ENCODE data around the gene DYRK3.

DYRK3 gene

DNA sequence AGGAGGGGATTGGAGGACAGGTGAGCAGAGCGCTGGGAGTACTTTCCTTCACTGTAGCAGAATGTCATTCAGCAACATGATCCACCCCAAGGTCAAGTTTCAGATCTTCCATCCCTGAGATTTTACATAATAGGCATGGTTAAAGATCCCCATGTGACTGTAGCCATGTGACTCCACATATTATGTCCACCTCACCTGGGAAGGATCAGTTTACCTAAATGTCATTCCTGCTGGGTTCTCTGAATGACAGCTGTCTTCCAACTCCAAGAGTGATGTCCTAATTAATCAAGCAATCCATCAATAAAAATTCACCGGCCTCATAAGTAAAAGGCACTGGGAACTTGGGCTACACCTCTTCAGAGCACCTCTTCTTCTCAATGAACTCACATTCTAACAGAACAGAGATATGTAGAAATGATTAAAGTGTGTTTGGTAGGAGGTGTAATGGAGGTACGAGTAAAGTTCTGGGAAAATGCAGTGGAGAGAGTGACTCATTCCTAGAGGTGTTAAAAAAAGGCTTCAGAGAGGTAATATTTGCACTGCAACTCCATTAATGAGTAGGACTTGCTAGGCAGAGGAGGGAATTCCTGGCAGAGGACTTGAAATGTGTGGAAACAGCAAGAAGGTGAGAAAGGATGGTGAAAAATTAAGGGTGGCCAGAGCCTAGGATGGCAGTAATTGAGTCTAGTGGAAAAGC lies 27.2 kb downstream of the DYRK3 start:
- DNase-seq = no peak

DNA sequence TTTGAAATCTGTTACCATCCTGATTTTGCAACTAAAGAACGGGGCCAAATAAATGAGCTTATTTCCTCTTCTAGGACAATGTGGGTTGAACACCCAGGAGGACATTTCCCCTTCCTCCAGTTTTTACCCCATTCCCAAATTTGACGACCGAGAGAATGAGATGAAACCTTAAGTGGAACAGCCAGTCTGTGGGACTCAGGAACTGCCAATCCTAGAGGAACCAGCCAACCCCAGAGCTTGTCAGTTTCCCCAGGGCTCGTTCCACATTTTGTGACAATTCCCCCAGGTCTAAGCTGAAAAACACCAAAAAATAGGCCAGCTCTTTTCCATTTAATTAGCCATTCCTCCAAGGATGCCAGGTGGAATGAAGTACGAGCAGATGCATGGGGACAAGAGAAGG lies 28.0 kb downstream of the DYRK3 start:
- no peak for DNase-seq

DNA sequence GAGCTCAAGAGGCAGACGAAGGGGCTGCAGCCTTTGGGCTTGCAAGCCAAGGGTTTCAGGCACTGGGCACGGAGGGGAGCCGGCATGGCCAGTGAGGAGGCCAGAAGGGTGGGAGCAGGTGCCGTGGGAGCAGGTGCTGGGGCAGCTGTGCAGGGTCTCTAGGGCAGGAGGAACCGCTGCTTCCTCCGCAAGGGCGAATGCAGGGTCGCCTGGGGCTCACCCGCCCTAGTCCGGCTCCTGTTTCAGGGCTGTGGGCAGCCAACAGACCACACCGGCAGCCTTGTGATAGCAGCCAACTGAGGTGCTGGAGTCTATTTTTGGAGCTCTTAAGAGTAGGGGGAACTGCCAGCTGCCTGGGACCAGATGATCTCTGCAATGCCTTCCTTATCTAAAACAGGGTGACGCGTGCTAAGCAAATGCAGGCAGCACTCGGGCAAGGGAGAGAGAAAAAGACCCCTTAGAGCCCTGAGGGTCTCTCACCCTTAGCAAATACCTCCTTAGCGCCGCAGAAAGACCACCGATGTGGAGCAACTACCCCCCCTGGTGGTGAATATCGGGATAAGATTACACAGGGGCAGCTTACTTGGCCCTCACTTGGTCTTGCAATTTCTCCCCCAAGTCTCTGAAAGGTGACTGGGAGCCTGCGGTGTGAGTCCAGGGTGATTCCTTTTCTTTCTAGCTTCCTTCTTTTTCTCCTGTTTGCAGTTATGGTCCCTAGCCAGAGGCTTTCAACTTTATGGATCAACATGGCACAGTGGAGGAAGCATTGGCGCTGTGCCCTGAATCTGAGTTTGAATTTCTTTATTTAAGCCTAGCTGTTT lies 28.7 kb downstream of the DYRK3 start:
- DNase-seq = peak; percentile 35

DNA sequence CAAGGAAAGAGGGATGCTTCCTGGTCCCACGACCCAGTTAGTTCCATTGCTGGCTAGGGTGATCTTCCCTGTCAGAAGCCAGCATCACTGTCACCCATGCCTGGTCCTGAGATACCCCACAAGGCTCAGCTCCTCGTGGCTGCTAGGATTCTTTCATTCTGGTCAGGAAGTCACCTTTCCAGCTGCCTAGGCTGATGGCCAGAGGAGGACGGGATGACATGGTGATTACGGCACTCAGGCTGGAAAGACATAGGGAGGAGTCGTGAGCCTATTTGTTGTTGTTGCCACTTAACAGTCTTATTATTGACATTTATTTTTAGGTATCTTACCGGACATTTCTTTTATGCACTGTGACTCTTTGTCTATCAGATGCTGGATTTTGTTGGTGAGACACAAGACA lies 29.4 kb downstream of the DYRK3 start:
- DNase-seq = no peak

DNA sequence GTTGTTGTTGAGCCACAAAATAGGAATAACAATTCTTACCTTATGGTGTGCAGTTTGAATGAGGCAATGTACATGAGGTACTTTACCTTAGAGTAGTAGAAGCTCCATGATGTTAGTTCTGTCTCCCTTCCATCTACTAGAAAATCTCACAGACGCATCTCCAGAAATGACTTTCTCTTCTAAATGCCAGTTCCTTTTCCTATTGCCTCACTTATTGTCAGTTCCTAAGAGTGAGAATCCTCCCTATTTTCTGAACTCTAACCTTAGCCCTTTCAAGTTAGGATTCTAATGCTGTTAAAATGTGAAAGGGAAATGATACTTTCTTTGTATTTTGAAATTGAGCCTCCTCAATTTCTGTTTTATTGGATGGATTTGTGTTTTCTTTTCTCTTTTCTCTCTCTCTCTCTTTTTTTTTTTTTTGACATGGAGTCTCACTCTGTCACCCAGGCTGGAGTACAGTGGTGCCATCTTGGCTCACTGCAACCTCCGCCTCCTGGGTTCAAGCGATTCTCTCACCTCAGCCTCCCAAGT lies 30.8 kb downstream of the DYRK3 start:
- DNase-seq = no peak

DNA sequence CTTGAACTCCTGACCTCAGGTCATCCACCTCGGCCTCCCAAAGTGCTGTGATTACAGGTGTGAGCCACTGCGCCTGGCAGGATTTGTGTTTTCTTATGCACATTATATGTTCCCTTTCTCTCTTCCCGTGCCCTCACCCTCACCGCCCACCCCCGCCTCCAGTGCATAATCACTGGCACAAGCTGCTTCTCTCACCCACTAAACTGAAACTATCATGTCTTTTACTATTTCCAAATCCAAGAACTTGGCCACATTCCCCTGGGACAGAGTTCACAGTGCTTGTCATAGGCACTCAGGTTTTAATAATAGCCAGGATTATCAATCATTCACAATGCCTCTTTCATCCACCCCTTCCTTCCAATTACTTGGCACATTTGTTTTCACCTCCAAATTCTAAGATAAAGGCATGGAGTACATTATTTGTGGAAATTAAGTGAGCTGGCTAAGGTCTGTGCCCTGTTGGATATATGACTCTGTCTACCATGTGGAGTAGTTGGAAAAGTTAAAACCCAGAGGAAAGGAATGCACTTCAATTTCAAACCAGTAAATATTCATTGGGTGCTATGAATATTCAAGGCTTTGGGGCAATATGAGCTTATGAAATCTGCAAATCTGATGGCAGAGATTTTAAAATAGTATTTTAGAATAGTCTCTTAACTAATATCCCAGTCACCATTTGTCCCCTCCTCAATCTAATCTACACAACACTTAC lies 31.8 kb downstream of the DYRK3 start:
- no peak for DNase-seq

DNA sequence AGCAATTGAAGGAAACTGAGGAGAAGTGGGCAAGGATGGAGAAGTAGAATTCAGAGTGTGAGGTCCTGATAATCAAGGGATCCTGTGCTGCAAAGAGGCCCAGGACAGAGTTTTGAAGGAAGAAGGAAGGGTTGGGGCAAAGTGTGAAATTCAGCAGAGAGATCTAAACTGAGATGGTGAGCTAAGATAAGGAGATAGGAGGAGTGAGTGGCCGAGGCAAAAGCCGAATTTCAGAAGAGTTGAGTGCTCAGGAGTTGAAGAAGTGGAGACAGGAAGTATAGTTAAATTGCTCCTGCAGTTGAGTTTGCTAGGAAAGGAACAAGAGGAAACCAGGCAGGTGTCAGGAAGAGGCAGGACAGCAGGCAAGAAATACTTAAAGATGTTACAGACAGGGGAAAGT lies 33.0 kb downstream of the DYRK3 start:
- DNase-seq = no peak

DNA sequence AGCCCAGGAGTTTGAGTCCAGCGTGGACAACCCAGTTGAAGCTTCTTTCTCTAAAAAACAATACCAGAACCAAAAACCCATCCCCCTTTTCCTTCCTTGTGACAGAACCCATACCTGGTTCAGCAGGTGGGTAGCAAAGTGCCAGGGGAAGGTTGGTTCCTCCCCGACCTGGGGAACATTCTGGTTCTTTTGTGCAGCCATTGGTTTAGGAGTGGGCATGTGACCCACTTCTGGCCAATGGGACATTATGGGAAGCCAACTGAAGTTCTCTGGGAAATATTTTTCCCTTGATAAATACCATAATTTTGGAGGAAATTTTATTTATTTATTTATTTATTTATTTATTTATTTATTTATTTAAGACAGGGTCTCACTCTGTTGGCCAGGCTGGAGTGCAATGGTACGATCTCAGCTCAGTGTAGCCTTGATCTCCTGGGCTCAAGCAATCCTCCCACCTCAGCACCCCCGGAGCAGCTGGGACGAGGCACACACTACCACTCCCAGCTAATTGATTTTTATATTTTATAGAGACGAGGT lies 33.6 kb downstream of the DYRK3 start:
- DNase-seq = no peak

DNA sequence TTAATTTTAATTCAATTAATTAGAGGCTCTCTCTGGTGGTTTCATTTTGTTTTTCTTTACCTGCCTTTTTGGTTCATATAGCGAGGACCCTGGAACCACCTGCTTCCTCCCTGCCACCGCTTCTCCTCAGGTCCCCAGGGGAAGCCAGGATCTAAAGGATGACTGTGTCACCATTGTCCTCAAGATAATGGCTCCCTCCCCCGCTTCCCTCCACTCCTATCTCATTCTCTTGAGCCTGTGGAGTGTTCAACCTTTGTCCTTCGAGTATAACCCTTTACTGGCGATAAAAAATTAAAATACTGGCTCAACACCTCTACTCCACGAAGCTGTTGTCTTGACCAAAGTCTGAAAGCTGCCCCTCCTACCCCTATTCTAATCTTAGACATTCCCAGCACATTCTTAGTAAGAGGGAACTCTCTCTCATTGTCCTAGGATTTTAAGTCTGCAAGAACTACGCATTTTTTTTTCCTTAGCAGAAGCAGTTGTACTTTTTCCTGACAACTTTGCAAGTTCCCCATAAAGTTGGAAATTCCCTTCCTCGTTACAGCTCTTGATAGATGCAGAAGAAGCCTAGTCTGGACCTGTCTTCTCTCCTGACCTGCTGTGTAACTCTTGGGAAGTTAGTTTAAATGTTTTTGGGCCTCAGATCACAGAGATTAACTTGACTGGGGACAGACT lies 36.8 kb downstream of the DYRK3 start:
- DNase-seq = no peak

DNA sequence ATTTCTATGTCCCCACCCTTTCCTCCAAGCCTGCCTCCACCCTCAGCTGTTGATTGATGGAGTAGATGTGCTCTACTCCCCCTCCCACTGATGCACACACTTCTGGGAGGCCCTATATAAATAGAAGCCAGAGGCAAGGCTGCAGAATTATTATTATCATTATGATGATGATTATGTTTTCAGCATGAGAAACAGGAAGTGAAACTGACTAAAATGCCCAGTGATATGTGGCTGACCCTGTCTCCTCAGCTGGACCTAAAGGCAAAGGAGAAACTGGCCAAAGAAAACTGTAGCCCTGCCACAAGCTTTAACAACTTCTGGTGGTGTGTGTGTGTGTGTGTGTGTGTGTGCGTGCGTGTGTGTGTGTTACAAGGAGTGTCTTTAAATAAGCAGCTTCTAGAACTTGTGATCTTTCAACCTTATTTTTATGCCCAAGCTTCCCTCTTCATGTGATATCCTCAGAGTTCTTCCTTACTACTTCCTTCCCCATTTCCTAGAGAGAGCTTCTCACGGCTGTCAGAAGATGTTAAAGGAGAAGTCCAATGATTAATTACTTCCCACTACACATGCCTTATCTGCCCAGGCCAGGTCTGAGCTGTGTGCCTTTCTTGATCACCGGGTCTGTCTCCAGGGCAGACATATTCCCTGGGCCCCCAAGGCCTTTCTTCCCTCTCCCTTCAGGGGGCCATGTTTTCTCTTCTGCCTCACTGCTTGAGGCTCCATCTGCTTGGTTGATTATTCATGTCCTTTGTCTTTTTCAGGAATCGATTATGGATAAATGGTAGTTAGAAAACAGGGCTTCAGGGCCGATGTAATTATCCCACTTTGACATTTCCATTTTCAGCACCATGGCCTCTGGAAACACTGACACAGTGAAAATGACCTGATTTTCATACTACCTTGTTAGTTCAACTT lies 37.8 kb downstream of the DYRK3 start:
- no peak for DNase-seq

DNA sequence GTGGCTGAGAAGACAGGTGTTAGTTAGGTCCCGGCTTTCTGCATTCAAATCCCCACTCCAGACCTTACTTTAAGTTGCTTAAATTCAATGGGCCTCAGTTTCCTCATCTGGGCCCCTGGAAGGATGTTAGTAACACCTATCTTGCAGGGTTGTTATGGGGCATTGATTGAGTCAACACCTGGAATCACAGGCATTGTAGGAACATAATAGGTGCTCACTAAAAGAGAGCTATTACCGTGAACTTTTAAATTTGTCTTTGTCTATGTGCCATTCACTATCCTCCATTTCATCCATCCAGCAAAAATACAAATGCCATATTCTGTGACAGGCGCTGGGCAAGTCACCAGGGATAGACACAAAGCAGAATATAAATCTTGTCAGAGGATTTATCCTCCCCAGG lies 38.9 kb downstream of the DYRK3 start:
- DNase-seq = no peak

DNA sequence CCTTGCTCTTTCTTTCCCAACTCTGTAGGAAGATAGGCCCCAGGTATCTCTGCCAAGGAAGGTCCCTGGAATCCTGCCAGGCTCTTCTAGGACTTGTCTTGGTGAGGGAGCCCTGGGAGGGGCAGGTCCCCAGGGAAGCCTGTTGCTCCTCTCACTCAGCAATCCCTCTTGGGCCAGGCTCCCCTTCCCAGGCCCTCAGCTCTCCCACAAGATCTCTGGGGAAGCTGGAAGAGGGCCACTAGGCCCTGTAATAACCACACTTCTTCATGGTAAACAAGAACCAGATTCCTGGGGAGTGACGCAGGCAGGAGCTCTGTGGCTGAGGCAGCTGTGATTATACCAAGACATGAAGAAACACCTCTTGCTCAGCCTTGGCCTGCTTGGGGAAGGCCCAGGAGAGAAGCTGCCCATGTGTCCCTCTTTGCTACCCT lies 39.4 kb downstream of the DYRK3 start:
- DNase-seq = peak; percentile 89

DNA sequence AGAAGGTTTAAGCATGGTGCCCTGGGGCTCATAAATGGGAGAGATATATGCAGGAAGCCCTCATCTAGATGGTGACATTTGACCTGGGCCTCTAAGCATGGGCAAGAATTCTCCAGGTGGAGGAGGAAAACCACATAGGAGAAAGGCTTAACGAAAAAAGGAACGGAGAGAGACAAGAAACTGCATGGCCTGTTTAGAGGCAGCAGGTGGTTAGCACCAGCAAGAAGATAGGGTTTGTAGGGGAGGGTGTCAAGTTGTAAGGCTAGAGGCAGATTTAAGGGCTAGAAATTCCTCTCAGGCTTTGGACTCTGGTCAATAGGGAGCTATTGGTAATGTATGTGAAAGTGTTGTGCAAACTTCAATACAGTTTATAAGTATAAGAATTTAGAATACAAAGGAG lies 41.2 kb downstream of the DYRK3 start:
- no peak for DNase-seq

DNA sequence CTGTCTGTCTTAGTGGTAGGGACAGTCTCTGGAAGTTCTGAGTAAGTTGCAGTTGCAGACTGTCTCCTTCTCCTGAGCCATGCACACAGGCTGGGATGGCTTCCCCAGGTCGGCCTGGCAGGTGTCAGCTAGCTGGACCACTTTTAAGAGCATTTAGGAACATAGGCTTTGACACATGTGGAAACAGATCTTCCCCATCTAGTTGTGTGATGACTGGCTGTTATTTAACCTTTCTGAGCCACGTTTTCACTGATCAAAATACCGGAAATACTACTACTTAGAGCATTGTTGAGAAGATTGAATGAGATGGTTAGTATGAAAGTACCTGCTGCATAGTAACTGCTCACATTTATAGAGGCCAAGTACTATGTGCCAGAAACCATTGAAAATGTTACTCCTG lies 43.2 kb downstream of the DYRK3 start:
- no peak for DNase-seq

DNA sequence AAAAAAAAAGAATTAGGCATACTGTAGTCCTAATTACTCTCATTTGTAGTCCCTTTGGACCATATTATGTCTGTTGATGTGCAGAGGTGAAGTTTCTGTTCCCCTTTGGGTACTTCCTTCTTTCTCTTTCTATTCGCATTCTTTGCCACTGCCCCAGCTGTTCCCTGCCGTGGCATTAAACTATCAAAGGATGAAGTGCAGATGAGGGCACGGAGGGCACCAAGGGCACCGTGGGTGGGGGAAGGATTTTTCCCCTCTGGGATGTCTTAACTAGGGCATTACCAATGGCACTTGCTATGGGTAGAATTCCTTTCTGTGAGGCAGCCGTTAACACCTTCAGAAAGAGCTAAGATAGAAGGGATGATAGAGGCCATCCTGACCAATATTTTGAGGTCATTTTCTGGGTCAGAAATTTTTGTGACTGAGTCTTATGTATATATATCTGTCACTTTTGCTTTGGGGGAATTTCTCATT lies 44.4 kb downstream of the DYRK3 start:
- no peak for DNase-seq

DNA sequence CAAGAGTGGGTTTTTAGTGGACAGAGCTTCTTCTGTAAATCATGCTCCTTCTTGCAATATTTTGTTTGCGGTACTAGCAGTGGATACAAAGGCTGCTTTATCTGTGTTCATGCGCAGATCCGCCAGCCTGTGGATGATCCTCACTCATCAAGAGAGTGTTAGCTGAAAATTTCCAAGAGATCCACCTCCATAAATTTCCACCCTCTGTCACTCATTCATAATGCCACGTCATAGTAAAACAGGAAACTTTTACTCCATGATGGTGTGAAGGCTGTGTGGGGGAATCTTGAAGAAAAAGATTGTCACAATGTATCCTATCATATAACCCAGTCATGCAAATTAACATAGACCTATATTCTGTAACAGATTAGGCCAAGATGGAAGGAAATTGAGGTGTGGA lies 44.9 kb downstream of the DYRK3 start:
- no peak for DNase-seq

DNA sequence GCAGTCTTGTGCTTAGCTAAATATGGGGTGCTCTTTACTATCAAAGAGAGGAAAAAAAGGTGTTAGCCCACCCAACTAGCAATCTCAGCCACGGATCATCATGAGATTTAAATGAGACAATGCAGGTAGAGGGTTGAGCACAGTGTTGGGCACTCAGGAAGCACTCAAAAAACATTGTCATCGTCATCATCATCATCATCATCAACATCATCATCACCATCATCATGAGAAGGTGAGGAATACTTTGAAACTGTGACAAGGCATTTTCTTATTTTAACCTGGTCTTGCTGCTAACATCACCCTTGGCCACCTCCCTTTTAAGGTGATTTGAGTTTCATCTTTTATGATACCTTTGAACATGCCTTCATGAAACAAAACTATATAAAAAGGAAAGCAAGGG lies 46.0 kb downstream of the DYRK3 start:
- no peak for DNase-seq

DNA sequence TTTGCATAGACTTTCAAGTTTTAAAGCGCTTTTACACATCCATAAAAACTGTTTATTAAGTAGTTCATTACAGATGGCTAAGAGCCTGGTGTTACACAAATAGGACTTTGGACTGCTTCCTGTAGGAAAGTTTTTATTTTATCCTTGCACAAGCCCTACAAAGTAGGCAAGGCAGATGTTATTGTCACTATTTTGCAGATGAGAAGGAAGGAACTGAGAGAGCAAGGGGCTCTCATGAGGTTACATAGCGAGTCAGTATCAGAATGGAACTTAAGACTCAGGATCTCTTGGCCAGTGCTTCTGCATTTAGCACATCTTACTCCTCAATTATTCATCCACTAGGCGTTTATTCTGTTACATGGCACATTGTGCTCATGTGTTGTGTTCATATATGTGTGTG lies 46.8 kb downstream of the DYRK3 start:
- no peak for DNase-seq

DNA sequence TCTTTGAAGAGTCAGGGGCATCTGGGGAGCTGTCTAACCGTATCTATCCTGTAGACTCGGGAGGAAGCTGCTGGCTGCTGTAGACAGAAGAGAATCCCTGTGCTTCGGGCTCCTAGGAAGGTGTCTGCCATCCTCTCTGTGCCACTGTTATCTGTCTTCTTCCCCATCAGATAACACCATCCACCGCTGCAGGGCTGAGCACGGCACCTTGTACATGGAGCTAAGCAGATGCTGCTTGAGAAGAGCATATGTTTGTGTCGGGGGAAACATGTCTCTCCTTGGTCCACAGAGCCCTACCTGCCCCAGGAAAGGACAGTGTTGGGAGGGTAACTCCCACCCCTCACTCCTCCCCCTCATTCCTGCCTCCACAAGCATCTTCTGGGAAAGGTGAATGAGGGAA lies 48.0 kb downstream of the DYRK3 start:
- DNase-seq = no peak

DNA sequence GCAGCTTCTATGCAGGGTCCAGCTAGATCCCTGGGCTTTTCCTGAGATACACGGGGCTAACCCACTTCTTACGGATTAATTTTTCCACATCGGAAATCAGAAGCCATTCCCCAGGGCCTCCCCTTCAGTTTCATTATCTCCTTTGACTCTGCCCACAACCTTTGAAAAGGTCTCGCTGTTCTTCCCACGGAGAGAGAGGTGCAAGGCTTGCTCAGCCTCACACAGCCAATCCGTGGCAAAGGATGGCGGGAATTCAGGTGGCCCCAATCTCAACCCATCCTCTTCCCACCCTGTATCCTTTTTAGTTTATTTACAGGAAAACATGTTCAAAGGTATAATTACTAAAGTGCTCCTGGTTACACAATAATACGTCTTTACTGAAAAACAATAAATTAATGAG lies 48.7 kb downstream of the DYRK3 start:
- DNase-seq = no peak
